IPS-18c (cell line): ENCODE results near the gene NARF.
"Not testable (repeated sequence)": the region's sequence is repeated elsewhere in the genome, so short reads cannot be mapped to it uniquely, and the experiment has no call there.

Source experiments
- H3K4me3 ChIP-seq: 2 replicates; pipeline ENCODE4 v1.7.0; 2013; ENCODE audit warnings: low read depth, mild to moderate bottlenecking, low read length, moderate library complexity; ENCODE audit not compliant: insufficient read depth
- H3K9me3 ChIP-seq: one replicate; pipeline ENCODE4 v1.6.1; 2013; ENCODE audit warnings: mild to moderate bottlenecking, low read length, moderate library complexity; ENCODE audit not compliant: control insufficient read depth, insufficient read depth

NARF gene

GRCh38 chr17:82458885-82459424 is 414 bp downstream of the NARF start:
- Histone ChIP-seq H3K9me3 (peaks cover 4% of the 10 kb centered on the region), H3K4me3 (peak overlapping the region; percentile 94)

GRCh38 chr17:82459936-82460335 is 1.4 kb downstream of the NARF start:
- not testable (repeated sequence) for H3K9me3 ChIP-seq, H3K4me3 ChIP-seq

GRCh38 chr17:82461827-82462524 is 3.4 kb downstream of the NARF start:
- H3K9me3 ChIP-seq = peaks cover 4% of the 10 kb centered on the region
- H3K4me3 ChIP-seq = no peak overlapping the region

- Histone ChIP-seq H3K4me3 (no peak overlapping the region), H3K9me3 (peaks cover 4% of the 10 kb centered on the region)
Measured at GRCh38 chr17:82463391-82463790, 4.8 kb downstream of the NARF start.

GRCh38 chr17:82463925-82464566 is 5.5 kb downstream of the NARF start:
- Histone ChIP-seq H3K4me3 (no peak overlapping the region), H3K9me3 (peaks cover 3% of the 10 kb centered on the region)

- H3K4me3 ChIP-seq = no peak overlapping the region
- no peaks in the 10 kb centered on the region for H3K9me3 ChIP-seq
Measured at GRCh38 chr17:82464567-82464929, 6.0 kb downstream of the NARF start.

GRCh38 chr17:82465023-82465603 is 6.6 kb downstream of the NARF start:
- no peaks in the 10 kb centered on the region for H3K9me3 ChIP-seq
- no peak overlapping the region for H3K4me3 ChIP-seq

- Histone ChIP-seq H3K4me3 (no peak overlapping the region), H3K9me3 (no peaks in the 10 kb centered on the region)
Measured at GRCh38 chr17:82468692-82469091, 10.2 kb downstream of the NARF start.

GRCh38 chr17:82470065-82470464 is 11.5 kb downstream of the NARF start:
- no peak overlapping the region for H3K4me3 ChIP-seq
- no peaks in the 10 kb centered on the region for H3K9me3 ChIP-seq

- H3K4me3 ChIP-seq = no peak overlapping the region
- H3K9me3 ChIP-seq = no peaks in the 10 kb centered on the region
Measured at GRCh38 chr17:82474223-82475010, 15.9 kb downstream of the NARF start.

GRCh38 chr17:82475458-82475857 is 16.9 kb downstream of the NARF start:
- no peaks in the 10 kb centered on the region for H3K9me3 ChIP-seq
- H3K4me3 ChIP-seq = no peak overlapping the region

GRCh38 chr17:82477934-82478333 is 19.4 kb downstream of the NARF start:
- Histone ChIP-seq H3K4me3 (no peak overlapping the region), H3K9me3 (no peaks in the 10 kb centered on the region)

GRCh38 chr17:82479602-82480001 is 21.1 kb downstream of the NARF start:
- Histone ChIP-seq H3K9me3 (no peaks in the 10 kb centered on the region), H3K4me3 (no peak overlapping the region)

GRCh38 chr17:82480318-82480717 is 21.8 kb downstream of the NARF start:
- Histone ChIP-seq H3K4me3 (no peak overlapping the region), H3K9me3 (no peaks in the 10 kb centered on the region)

GRCh38 chr17:82483204-82483660 is 24.7 kb downstream of the NARF start:
- Histone ChIP-seq H3K9me3 (peaks cover 3% of the 10 kb centered on the region), H3K4me3 (no peak overlapping the region)

GRCh38 chr17:82483836-82484235 is 25.3 kb downstream of the NARF start:
- Histone ChIP-seq H3K4me3 (no peak overlapping the region), H3K9me3 (peaks cover 3% of the 10 kb centered on the region)

- Histone ChIP-seq H3K4me3 (no peak overlapping the region), H3K9me3 (peaks cover 6% of the 10 kb centered on the region)
Measured at GRCh38 chr17:82486231-82487094, 27.9 kb downstream of the NARF start.
